SU-DHL-6 (cell line): ENCODE data around the gene PPM1H.

ENCODE experiments used
- H2AFZ ChIP-seq: fragments of 200-600 bp; sonication (generic); 2 replicates; pipeline ENCODE4 v1.6.1; 2014; ENCODE audit warnings: low read depth, mild to moderate bottlenecking, moderate library complexity, mixed read lengths, antibody characterized with exemption, low read length; ENCODE audit not compliant: severe bottlenecking
- H3F3A ChIP-seq: fragments of 200-600 bp; shearing (Covaris generic); 2 replicates; pipeline ENCODE4 v1.6.0; 2016; ENCODE audit warnings: antibody characterized with exemption, mild to moderate bottlenecking; ENCODE audit not compliant: insufficient read depth
- H3K27ac ChIP-seq: fragments of 200-600 bp; sonication (generic); 2 replicates; pipeline ENCODE4 v1.5.1; 2016; ENCODE audit warnings: low read depth, mild to moderate bottlenecking, low read length, moderate library complexity, mixed read lengths
- H3K27me3 ChIP-seq: fragments of 200-600 bp; sonication (generic), shearing (Covaris generic); 2 replicates; pipeline ENCODE4 v1.6.0; 2014; ENCODE audit warnings: mild to moderate bottlenecking, low read length
- H3K36me3 ChIP-seq: fragments of 200-600 bp; sonication (generic); 2 replicates; pipeline ENCODE4 v1.6.1; 2014; ENCODE audit warnings: mild to moderate bottlenecking, low read length, mixed read lengths
- H3K4me2 ChIP-seq: fragments of 300-600, 200-600 bp; shearing (Covaris generic), sonication (generic); 2 replicates; pipeline ENCODE4 v1.6.0; 2014; ENCODE audit warnings: low read length, low read depth, mild to moderate bottlenecking; ENCODE audit not compliant: poor library complexity, severe bottlenecking
- H3K4me3 ChIP-seq: fragments of 200-600 bp; sonication (generic); 2 replicates; pipeline ENCODE4 v1.5.1; 2014; ENCODE audit warnings: antibody characterized with exemption, low read length, mild to moderate bottlenecking, mixed read lengths; ENCODE audit not compliant: insufficient read depth, poor library complexity, severe bottlenecking
- H3K79me2 ChIP-seq: fragments of 200-600 bp; sonication (generic); 2 replicates; pipeline ENCODE4 v1.6.1; 2014; ENCODE audit warnings: mild to moderate bottlenecking, low read length, moderate library complexity; ENCODE audit not compliant: insufficient read depth
- H3K9ac ChIP-seq: fragments of 200-600 bp; sonication (generic); 2 replicates; pipeline ENCODE4 v1.7.0; 2014; ENCODE audit warnings: mild to moderate bottlenecking, low read length
- H3K9me2 ChIP-seq: fragments of 200-600 bp; sonication (generic); replicated peaks from 2 replicates; pipeline ENCODE4 v1.6.1; 2014; ENCODE audit warnings: low read length; ENCODE audit not compliant: insufficient read depth
- H3K9me3 ChIP-seq: fragments of 200-600 bp; sonication (generic); 2 replicates; pipeline ENCODE4 v1.6.1; 2014; ENCODE audit warnings: low read length, mixed read lengths; ENCODE audit not compliant: insufficient read depth
- H4K20me1 ChIP-seq: fragments of 200-600 bp; sonication (generic); 2 replicates; pipeline ENCODE4 v1.6.1; 2014; ENCODE audit warnings: low read depth, mild to moderate bottlenecking, antibody characterized with exemption, low read length, moderate library complexity, mixed read lengths
- EZH2phosphoT487 ChIP-seq: fragments of 200-600 bp; sonication (generic), shearing (Covaris generic); conservative IDR thresholded peaks from 2 replicates; pipeline ENCODE4 v1.6.1; 2018; ENCODE audit warnings: mild to moderate bottlenecking, antibody characterized with exemption, low read length, moderate library complexity, mixed read lengths
- TF ChIP-seq, protein P1 (sequence below): fragments of 200-600 bp; sonication (generic); IDR thresholded peaks from one replicate; pipeline ENCODE4 v1.5.1; 2017; ENCODE audit warnings: antibody characterized with exemption, mild to moderate bottlenecking, low read length, moderate library complexity; ENCODE audit not compliant: insufficient read depth, poor library complexity, severe bottlenecking

Gene PPM1H

DNA sequence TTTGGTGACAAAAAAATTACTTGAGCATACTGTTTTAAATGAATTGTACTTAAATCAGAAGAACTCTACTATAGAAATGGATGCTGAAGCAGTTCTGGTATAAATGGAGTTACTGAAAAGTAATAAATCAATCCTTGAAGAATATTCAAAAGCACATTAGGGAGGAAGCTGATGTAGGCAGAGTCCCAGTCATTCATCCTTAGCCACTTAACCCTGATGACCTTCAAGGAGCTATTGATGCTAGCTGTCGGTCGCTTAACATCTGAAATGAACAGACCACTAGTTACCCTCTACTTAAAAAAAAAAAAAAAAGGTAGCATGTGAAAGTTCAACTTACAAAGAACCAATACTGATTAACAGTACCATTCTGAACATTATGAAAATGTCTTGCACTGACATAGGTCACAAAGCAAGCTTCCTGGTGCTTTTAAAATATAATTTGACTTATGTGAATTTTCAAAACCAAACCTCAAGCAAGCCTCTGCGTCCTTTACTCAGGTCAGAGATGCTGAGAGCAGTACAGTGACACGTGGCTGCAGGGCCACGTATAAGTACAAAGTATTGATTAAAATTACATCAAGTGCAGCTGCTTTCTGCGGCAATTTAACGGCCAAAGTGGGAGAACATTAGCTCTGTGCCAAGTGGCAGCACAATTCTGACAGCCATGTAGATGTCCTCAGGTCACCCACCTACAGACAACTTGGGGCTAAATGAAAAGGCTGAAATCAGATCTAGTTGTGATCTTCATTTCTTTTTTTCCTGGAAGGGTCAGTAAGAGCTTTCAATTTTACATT lies 18.1 kb downstream of the PPM1H start:
- H3K4me3 ChIP-seq: no peak overlapping the region
- TF ChIP-seq EZH2phosphoT487: no peak
- TF ChIP-seq, protein P1, sequence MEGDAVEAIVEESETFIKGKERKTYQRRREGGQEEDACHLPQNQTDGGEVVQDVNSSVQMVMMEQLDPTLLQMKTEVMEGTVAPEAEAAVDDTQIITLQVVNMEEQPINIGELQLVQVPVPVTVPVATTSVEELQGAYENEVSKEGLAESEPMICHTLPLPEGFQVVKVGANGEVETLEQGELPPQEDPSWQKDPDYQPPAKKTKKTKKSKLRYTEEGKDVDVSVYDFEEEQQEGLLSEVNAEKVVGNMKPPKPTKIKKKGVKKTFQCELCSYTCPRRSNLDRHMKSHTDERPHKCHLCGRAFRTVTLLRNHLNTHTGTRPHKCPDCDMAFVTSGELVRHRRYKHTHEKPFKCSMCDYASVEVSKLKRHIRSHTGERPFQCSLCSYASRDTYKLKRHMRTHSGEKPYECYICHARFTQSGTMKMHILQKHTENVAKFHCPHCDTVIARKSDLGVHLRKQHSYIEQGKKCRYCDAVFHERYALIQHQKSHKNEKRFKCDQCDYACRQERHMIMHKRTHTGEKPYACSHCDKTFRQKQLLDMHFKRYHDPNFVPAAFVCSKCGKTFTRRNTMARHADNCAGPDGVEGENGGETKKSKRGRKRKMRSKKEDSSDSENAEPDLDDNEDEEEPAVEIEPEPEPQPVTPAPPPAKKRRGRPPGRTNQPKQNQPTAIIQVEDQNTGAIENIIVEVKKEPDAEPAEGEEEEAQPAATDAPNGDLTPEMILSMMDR: no peak
- H3K9me2 ChIP-seq: no peaks in the 10 kb centered on the region
- H3K79me2 ChIP-seq: no peaks in the 10 kb centered on the region
- no peaks in the 10 kb centered on the region for H4K20me1 ChIP-seq
- no peak overlapping the region for H3K9ac ChIP-seq
- no peaks in the 10 kb centered on the region for H3K9me3 ChIP-seq
- H3K4me2 ChIP-seq: no peak overlapping the region
- no peak overlapping the region for H2AFZ ChIP-seq
- H3F3A ChIP-seq: no peaks in the 10 kb centered on the region
- H3K36me3 ChIP-seq: no peaks in the 10 kb centered on the region
- H3K27ac ChIP-seq: no peak overlapping the region
- H3K27me3 ChIP-seq: no peaks in the 10 kb centered on the region

DNA sequence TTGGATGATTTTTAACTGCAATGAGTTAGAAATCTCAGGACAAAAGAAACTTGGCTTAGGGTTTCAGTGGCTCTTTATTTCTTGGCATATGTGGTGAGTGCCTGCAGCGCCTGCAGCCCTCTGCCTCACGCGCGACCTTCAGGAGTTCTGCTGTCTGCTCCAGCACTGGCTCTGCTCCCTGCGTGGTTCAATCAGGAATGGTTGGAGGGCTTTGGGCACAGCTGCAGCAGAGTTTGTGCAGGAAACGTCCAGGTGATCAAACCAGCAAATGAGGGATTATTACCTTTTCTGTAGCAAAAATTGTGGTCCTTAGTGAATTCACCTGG lies 19.8 kb downstream of the PPM1H start:
- no peaks in the 10 kb centered on the region for H3F3A ChIP-seq
- TF ChIP-seq, protein P1: no peak
- no peak for TF ChIP-seq EZH2phosphoT487

DNA sequence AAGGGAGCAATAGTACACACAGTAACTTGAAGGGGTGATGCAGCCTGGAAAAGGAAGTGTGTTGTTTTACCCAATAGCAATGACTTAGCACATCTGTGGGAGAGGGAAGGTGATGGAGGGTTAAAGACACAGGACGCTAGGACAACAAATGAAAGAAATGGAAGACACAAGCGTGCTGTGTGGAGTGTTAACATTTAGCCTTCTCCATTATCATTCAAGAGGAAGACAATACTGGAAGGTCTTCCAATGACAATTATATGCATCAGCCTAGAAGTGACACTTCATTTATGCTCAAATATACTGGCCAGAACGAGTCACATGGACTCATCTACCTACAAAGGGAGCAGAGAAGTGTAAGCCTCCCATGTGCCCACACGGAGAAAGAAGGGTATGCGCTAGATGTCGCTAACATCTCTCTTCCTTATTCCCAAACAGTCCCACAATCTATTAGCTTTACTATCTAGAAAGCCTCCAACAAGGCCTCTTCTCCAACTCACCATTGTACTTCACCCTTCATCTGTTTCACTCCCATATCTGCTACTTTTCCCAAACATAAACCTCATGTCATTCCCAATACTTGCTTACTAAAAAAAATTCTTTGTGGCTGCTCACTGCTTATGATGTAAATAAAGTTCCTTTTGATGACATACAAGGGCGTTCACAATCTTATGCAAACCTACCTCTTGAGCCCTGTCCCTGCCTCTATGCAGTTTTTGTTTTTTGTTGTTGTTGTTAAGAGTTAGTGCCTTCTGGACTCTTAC lies 20.3 kb downstream of the PPM1H start:
- H4K20me1 ChIP-seq: no peaks in the 10 kb centered on the region
- H3K27me3 ChIP-seq: no peaks in the 10 kb centered on the region
- H3K9ac ChIP-seq: no peak overlapping the region
- no peaks in the 10 kb centered on the region for H3K36me3 ChIP-seq
- H3F3A ChIP-seq: no peaks in the 10 kb centered on the region
- no peaks in the 10 kb centered on the region for H3K9me2 ChIP-seq
- no peaks in the 10 kb centered on the region for H3K79me2 ChIP-seq
- no peak overlapping the region for H2AFZ ChIP-seq
- no peak overlapping the region for H3K4me3 ChIP-seq
- no peaks in the 10 kb centered on the region for H3K9me3 ChIP-seq
- no peak overlapping the region for H3K4me2 ChIP-seq
- TF ChIP-seq, protein P1: no peak
- no peak for TF ChIP-seq EZH2phosphoT487
- H3K27ac ChIP-seq: no peak overlapping the region

More for the DNA sequence above, 19.8 kb downstream of the PPM1H start:
- Histone ChIP-seq H4K20me1 (no peaks in the 10 kb centered on the region), H3K4me3 (no peak overlapping the region), H3K79me2 (no peaks in the 10 kb centered on the region), H3K9me3 (no peaks in the 10 kb centered on the region), H3K27ac (no peak overlapping the region), H3K9me2 (no peaks in the 10 kb centered on the region), H3K27me3 (no peaks in the 10 kb centered on the region), H2AFZ (no peak overlapping the region), H3K4me2 (no peak overlapping the region), H3K9ac (no peak overlapping the region), H3K36me3 (no peaks in the 10 kb centered on the region)
